Skin epidermis (tissue), 12 donors: ENCODE results near the gene ANKRD33.

ENCODE experiments used
- H3K27ac ChIP-seq, 21 experiments: fragments of 200-600 bp; sonication (generic) in 11 of 21; one replicate each; pipeline ENCODE4 v1.5.0; 2020; ENCODE audit warnings: mild to moderate bottlenecking in 3 of 21, inconsistent platforms in 2 of 21, moderate library complexity in 2 of 21
- H3K4me3 ChIP-seq, 7 experiments: fragments of 200-600 bp; sonication (generic) in 2 of 7; one replicate each; pipeline ENCODE4 v1.5.0; 2020; ENCODE audit warnings: inconsistent platforms in 2 of 7, mild to moderate bottlenecking in 2 of 7, moderate library complexity in 1 of 7

Gene ANKRD33

DNA sequence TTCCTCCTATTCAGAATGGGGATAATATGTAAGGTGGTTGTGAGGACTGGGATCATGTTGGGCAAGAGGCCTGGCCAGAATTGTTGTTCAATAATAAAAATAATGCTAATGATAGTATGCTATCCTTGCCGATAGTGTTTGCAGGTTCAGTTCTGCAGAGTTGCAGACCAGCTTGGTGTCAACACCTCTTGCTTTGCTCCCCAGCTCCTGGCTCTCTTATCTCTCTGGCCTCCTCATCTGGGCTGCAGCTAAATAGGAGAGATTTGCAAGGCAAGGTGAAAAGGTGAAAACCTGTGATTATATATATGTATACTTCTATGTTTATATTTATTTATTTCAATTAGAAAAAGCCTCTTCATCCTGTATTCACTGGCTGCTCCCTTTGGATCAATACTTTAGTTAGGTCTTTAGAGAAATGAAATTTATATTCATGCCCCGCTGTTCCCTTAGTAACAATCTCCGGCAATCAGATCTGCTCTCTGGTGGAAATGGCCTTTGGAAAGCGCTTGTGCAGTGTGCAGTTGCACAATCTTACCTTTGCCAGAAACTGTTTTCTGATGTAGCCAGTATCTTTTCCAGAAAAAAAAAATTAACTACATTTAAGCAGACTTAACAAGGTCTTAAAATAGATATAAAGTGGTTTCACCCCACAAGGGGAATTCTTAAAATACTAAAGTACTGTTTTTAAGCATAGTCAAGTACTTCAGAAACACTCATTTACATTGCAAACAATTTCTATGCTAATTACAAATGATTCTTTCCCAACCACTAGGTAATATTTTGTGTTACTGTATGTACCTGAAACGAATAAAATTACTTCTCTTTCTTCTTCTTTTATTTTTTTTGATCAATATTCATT is 44.5 kb downstream of the ANKRD33 start:
- Histone ChIP-seq H3K4me3 (no peak overlapping the region), H3K27ac (no peak overlapping the region)

DNA sequence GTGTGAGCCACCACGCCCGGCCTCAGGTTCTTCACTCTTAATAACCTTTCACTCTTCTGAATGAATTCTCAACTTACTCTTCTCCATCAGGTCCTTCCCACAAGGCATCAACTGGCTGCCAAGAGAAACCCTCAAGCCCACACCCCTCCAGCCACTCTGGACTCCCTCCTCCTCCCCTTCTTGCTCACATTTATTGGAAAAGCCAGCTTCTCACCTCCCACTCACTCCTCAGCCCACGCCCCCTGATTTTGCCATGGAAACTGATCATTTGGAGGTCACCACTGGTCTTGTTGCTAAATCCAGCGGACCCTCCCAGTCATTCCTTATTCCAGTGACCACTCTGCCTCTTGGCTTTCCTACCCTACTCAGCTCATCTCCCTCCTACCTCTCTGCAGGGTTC is 46.2 kb downstream of the ANKRD33 start:
- no peak overlapping the region for H3K27ac ChIP-seq

DNA sequence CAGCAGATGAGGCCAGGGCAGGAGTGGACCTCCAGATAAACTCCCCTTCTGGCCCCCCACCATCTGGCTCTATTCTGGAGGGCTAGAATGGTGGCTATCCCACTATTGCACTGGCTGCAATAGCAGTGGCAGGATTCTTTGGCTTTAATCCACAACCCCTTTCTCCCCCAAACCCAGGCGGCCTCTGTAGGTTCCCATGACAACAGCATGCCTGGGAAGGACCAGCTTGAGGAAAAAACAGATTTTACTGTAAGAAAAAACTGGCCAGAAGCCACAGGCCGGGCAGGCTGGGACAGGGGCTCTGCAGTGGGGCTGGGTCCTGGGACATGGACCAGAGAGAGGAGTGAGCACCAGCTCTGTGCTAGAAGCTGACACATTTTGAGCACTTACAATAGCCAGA is 50.0 kb downstream of the ANKRD33 start:
- H3K4me3 ChIP-seq, result no peak overlapping the region
- peak overlapping the region in 5 of 21 experiments; percentile 13 to 70 (median 46) for H3K27ac ChIP-seq

More for the DNA sequence above, 46.2 kb downstream of the ANKRD33 start:
- H3K4me3 ChIP-seq, result no peak overlapping the region

DNA sequence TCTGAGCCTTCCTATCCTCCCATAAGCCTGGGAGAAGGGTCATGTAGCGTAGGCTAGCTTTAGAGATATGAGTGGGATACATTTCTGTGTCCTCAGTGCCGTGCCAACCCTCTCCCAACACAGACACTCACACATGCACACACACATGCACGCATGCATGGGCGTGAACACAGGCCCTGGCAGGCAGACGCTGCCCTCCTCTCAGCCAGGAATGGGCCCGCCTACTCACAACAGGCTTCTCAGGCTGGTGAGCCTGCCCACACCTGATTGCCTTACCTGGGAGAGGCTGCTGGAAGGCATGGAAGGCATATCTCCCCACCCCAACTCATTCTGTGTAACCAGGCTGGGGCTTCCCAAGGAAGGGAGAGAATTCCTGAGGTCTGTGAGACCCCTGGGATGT is 50.8 kb downstream of the ANKRD33 start:
- H3K4me3 ChIP-seq, result no peak overlapping the region
- peak overlapping the region in 15 of 21 experiments; percentile 14 to 78 (median 46) for H3K27ac ChIP-seq

DNA sequence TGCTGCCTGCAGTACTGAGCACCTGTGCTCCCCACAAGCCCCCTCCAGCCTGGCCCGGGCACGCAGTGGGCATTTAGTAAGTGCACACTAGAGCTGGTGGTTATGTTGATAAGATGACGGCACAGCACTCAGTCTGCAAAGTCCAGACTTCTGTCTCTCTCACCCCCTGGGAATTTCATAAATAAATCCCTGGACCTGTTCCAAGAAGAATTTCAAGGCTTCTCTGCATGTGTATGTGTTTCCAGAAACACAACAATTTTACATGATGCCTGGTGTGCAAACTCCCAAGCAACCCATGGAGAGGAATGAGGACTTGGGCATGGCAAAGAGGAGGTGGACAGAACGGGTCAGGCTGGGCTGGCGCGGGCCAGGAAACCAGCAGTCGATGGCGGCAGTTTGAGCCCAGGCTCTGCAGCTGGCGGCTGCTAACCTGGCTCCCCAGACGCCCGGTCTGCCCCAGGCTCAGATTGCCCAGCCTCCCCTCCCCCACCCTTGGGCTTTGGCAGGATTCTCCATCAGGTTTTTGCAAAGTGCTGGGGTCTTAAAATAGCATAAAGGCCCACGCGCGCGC is 53.2 kb downstream of the ANKRD33 start:
- H3K4me3 ChIP-seq, result peak overlapping the region in 3 of 7 experiments; percentile 3 to 28 (median 13)
- H3K27ac ChIP-seq, result peak overlapping the region in 16 of 21 experiments; percentile 15 to 80 (median 56)
